HL-60 (cell line): Measurements from ENCODE around the gene SLC43A2.
"Not testable (repeated sequence)": the region's sequence is repeated elsewhere in the genome, so short reads cannot be mapped to it uniquely, and the experiment has no call there.

Experiments
- DNase-seq, 2 experiments: peaks; one replicate each; pipeline ENCODE4 v3.0.0-alpha.2; 2010 to 2020; ENCODE audit warnings: low read depth in 1 of 2, low spot score in 1 of 2
- H3K27ac ChIP-seq: fragments of 250-450 bp; sonication (Bioruptor Pico); replicated peaks from 2 replicates; pipeline ENCODE4 v1.5.1; 2020; ENCODE audit warnings: mild to moderate bottlenecking, moderate library complexity
- H3K27me3 ChIP-seq: fragments of 250-450 bp; sonication (Bioruptor Pico); 2 replicates; pipeline ENCODE4 v1.5.1; 2021; ENCODE audit warnings: mild to moderate bottlenecking, moderate library complexity; ENCODE audit not compliant: insufficient read depth, poor library complexity, severe bottlenecking
- H3K4me3 ChIP-seq: replicated peaks from 2 replicates; pipeline ENCODE4 v1.5.1; 2011; ENCODE audit warnings: mild to moderate bottlenecking, control low read depth, low read length; ENCODE audit not compliant: insufficient read depth
- GABPA ChIP-seq: IDR thresholded peaks from 2 replicates; pipeline ENCODE4 v1.6.1; 2012; ENCODE audit warnings: low read depth
- POLR2AphosphoS5 ChIP-seq: IDR thresholded peaks from 2 replicates; pipeline ENCODE4 v1.6.1; 2012; ENCODE audit warnings: low read depth
- SPI1 ChIP-seq: IDR thresholded peaks from 2 replicates; pipeline ENCODE4 v1.6.1; 2012; ENCODE audit warnings: low read depth, mild to moderate bottlenecking, borderline replicate concordance
- TF ChIP-seq, protein P1 (sequence below): IDR thresholded peaks from one replicate; pipeline ENCODE4 v1.5.1; 2011; ENCODE audit warnings: low read length, control low read depth, inconsistent platforms; ENCODE audit not compliant: insufficient read depth
- TF ChIP-seq, protein P2 (sequence below): IDR thresholded peaks from 2 replicates; pipeline ENCODE4 v1.6.1; 2012; ENCODE audit warnings: low read depth; ENCODE audit not compliant: insufficient replicate concordance

Gene SLC43A2

DNA sequence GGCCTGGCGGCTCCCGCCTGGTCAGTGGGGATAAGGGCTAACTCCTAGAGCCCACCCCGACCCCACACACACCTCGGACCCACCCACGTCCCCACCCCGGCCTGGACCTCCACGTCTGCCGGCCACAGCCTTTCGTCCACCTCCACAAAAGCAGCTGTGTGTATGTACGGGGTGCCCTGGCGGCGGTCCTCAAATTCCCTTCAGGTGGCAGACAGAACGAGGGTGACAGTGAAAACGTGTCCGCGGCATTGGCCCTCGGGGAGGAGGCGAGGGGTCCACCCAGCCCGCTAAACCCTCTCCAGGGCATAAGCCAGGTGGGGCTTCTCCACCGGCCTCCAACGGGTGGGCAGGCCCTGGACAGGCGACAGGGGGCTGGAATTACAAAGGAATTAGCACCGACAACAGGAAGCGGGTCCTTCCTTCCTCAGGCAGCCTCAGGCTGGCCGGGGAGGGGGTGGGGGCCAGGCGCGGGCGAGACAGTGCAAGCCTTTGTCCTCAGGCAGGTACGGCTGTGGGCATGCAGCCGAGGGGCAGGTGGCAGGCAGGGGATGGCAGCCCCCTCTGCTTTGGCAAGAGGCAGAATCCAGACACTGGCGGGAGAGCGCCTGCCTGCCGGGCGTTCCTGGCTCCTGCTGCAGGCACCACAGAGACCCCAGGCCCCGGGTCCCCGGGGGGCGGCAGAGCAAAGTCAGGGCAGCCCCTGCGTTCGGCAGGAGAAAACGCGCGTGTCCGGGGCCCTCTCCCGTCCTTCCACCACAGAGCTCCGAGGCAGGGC is 53.8 kb downstream of the SLC43A2 start:
- no peaks in the 10 kb centered on the region for H3K27me3 ChIP-seq
- peak overlapping the region; percentile 83 for H3K27ac ChIP-seq
- H3K4me3 ChIP-seq = no peak overlapping the region
- TF ChIP-seq GABPA = no peak
- TF ChIP-seq, protein P1, sequence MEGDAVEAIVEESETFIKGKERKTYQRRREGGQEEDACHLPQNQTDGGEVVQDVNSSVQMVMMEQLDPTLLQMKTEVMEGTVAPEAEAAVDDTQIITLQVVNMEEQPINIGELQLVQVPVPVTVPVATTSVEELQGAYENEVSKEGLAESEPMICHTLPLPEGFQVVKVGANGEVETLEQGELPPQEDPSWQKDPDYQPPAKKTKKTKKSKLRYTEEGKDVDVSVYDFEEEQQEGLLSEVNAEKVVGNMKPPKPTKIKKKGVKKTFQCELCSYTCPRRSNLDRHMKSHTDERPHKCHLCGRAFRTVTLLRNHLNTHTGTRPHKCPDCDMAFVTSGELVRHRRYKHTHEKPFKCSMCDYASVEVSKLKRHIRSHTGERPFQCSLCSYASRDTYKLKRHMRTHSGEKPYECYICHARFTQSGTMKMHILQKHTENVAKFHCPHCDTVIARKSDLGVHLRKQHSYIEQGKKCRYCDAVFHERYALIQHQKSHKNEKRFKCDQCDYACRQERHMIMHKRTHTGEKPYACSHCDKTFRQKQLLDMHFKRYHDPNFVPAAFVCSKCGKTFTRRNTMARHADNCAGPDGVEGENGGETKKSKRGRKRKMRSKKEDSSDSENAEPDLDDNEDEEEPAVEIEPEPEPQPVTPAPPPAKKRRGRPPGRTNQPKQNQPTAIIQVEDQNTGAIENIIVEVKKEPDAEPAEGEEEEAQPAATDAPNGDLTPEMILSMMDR = no peak
- no peak for TF ChIP-seq SPI1
- TF ChIP-seq POLR2AphosphoS5 = no peak
- TF ChIP-seq, protein P2, sequence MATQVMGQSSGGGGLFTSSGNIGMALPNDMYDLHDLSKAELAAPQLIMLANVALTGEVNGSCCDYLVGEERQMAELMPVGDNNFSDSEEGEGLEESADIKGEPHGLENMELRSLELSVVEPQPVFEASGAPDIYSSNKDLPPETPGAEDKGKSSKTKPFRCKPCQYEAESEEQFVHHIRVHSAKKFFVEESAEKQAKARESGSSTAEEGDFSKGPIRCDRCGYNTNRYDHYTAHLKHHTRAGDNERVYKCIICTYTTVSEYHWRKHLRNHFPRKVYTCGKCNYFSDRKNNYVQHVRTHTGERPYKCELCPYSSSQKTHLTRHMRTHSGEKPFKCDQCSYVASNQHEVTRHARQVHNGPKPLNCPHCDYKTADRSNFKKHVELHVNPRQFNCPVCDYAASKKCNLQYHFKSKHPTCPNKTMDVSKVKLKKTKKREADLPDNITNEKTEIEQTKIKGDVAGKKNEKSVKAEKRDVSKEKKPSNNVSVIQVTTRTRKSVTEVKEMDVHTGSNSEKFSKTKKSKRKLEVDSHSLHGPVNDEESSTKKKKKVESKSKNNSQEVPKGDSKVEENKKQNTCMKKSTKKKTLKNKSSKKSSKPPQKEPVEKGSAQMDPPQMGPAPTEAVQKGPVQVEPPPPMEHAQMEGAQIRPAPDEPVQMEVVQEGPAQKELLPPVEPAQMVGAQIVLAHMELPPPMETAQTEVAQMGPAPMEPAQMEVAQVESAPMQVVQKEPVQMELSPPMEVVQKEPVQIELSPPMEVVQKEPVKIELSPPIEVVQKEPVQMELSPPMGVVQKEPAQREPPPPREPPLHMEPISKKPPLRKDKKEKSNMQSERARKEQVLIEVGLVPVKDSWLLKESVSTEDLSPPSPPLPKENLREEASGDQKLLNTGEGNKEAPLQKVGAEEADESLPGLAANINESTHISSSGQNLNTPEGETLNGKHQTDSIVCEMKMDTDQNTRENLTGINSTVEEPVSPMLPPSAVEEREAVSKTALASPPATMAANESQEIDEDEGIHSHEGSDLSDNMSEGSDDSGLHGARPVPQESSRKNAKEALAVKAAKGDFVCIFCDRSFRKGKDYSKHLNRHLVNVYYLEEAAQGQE = no peak
- no peak for DNase-seq

DNA sequence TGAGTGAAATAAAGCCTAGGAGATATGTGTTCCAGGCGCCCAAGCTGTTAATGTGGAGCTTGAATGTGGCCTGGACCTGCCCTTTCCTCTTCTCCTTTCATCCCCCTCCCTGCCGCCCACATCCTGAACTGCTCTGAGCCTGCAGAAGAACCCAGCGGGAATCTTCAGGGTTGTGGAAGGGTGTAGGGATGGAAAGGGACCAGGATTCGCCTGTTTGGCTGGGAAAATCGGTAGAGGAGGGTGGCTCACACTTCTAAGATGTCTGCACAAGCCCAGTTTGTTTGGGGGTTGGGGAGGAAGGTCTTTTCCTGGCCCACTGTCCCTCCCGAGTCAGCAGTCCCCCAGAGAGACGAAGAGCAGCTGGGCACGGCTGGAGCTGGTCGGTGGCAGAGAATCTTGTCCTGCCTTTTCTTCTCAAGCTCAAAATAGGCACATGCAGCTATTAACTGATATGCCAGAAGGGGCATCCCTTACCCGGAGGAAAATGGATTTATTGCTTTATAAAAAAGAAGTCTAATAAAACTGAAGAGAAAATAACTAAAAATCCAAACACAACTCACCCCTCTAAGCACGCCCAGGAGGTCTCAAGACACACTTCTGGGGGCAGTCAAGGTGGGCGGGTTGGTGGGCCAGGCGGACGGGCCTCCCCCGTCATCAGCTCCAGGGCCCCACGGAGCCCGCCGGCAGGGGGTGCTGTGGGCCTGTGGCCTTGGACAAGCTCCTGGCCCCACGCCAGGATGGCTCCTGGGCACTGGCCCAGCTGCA is 54.5 kb downstream of the SLC43A2 start:
- DNase-seq = peak; percentile 44 to 53
- TF ChIP-seq, protein P2 = no peak
- TF ChIP-seq SPI1 = no peak
- TF ChIP-seq POLR2AphosphoS5 = peak; percentile 46; the same call in 1 of the 2 replicates
- TF ChIP-seq, protein P1 = peak; percentile 20
- H3K27ac ChIP-seq = no peak overlapping the region
- no peak overlapping the region for H3K4me3 ChIP-seq
- no peaks in the 10 kb centered on the region for H3K27me3 ChIP-seq

DNA sequence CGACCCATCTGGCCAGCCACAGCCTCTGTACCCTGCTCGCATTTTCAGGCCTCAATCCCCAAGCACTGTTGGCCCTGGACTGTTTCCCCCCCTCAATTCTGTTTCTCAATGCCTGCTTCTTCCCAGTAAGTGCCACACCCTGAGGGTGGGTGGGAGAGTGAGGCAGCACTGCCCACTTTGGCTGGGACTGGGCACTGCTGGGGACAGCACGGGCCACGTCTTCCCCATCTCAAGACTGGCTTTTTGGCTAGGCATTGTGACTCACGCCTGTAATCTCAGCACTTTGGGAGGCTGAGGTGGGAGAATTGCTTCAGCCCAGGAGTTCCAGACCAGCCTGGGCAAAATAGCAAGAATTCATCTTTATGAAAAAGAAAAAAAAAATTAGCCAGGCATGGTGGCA is 56.0 kb downstream of the SLC43A2 start:
- H3K27ac ChIP-seq, H3K4me3 ChIP-seq, H3K27me3 ChIP-seq, DNase-seq: not testable (repeated sequence)

DNA sequence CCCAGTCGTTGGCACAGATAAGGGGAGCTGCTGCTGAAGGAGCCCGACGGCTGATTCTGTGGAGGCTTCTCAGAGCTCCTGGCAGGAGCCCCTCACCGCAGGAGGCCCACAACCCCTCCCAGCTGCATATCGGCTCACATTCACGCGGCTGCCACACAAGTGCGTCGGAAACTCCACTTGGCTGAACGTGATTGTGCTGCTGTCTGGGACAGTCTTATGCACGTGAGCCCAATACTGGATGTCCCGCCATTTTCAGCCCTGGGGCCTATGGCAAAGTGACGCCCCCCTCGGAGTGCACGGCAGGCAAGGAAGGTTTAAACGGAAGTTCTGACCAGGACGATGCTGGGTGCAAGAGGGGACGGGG is 57.3 kb downstream of the SLC43A2 start:
- no peak overlapping the region for H3K4me3 ChIP-seq
- no peak for DNase-seq
- H3K27me3 ChIP-seq = no peaks in the 10 kb centered on the region
- TF ChIP-seq, protein P1 = no peak
- TF ChIP-seq POLR2AphosphoS5 (no peak), SPI1 (no peak), GABPA (no peak)
- TF ChIP-seq, protein P2 = no peak
- no peak overlapping the region for H3K27ac ChIP-seq
